Activated effector memory CD4-positive, alpha-beta T cell treated with anti-CD3 and anti-CD28 coated beads, Interleukin-2, amount 50 U/mL, for 16 hours (primary cell): ENCODE data around the gene ATG16L2.

Source experiments
- DNase-seq: peaks from one replicate; pipeline ENCODE4 v3.0.0-alpha.2; 2020

ATG16L2 gene, protein sequence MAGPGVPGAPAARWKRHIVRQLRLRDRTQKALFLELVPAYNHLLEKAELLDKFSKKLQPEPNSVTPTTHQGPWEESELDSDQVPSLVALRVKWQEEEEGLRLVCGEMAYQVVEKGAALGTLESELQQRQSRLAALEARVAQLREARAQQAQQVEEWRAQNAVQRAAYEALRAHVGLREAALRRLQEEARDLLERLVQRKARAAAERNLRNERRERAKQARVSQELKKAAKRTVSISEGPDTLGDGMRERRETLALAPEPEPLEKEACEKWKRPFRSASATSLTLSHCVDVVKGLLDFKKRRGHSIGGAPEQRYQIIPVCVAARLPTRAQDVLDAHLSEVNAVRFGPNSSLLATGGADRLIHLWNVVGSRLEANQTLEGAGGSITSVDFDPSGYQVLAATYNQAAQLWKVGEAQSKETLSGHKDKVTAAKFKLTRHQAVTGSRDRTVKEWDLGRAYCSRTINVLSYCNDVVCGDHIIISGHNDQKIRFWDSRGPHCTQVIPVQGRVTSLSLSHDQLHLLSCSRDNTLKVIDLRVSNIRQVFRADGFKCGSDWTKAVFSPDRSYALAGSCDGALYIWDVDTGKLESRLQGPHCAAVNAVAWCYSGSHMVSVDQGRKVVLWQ

GRCh38 chr11:72814286-72815109 is at the start of gene ATG16L2:
ATG16L2 (plus strand) TSS chr11:72814411; CDS start chr11:72814446, 35 bp downstream.
- peak; percentile 97 for DNase-seq

DNA sequence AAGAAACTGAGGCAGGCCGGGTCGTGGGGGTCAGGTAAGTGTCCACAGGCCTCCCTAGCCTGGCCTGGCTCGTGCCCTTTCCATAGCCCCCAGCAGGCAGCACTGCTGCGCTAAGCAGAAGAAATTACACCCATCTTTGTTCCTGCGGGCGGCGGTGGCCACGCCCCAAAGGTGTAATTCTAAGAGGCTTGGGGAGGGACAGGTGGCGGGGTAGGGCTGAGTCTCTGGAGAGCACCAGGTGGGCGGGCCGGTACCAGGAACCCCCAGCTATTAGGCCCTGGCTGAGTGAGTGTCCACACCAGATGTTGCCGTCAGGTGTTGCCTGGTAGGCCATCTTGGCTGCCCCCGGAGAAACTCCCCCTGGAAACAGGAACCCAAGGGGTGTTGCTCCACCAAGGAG is 49.7 kb upstream of the ATG16L2 start:
- no peak for DNase-seq

- DNase-seq = no peak
Measured at GRCh38 chr11:72766152-72766902, 47.9 kb upstream of the ATG16L2 start.

DNA sequence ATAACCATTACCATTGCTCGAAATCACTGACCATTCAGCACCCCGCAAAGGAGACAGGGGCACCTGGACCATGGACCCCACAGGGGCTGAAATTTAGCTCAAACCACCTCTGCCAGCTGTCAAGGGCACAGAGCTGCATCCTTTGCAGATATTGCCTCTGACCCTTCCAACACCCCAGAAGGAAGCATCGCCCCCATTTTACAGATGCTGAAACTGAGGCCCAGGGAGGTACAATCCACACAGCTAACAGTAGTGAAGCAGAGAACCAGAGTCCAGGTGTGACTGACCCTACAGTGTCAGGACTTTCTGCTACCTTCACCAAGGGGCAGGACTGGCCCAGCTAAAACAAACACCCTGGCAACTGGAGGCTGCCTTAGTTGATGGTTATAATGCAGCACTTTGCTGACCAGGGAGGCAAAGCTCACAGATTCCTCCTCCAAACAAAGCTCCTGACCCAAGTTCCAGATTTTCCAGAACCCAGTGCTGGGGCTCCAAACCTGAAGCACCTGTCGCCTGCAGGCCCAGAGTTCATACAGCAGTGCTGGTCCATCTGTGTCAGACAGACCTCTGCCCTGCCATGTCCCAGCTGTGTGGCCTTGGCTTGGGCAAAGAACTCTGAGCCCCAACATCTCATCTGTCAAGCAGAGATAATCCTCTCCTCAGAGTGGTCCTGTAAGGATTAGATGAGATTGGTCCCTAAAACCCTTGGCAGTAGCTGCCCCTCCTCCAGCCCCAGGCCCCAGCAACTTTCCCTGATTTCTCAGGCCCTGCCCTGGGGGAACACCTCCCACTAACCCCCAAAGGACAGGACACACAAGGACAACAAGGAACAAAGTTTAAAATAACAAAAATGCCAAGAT is 46.8 kb upstream of the ATG16L2 start:
- DNase-seq = no peak

DNA sequence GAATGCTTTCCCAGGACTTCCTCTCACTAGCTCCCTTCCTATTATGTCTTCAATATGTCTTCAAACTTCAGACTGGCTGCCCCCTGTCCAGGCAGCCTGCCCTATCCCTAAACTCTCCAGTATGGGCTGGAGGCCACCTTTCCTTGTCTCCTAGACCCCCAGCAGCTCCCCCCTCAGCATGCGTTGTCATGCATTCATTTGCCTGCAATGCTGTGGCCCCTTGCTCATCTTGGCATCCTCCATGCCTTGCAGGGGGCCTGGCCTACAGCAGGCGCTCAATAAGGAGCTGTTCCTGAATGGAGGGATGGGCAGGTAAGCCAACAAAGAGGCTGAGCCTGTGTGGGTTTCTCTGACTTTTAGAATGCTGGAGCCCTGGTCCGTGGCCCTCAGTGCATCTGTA is 45.6 kb upstream of the ATG16L2 start:
- no peak for DNase-seq

DNA sequence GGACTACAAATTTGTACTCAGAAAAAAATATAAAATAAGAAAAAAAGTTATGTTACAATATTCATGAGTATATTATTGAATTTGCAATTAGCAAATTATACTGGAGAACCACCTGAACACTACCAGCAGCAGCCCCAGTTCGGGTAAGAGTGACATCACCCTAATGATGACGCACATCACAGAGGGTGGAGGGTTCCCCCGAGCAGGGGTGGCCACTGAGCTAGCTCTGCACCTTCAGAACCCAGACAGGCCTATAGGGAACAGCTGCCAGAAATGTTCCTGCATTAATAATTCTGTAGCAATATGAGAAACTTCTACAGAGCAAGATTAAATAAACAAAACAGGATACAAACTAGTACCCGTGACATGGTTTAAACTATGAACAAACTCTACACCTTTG is 44.5 kb upstream of the ATG16L2 start:
- DNase-seq = no peak

DNA sequence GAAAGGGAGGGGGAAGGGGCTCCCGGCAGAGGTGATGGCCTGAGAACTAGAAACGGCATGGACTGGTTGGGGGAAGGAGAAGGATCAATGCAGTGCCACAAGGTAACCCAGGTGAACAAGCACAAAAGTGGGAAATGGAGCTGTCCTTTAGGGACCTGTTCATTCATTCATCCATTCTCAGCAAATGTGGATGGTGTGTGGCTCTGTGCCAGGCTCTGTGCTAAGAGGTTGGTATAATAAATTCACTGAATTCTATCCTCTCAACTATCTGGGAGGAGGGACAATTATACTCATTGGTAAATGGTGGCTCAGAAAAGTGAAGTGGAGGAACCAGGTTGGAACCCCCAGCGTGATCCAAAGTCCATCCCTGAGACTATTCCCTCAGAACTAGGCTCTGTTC is 43.4 kb upstream of the ATG16L2 start:
- no peak for DNase-seq

DNA sequence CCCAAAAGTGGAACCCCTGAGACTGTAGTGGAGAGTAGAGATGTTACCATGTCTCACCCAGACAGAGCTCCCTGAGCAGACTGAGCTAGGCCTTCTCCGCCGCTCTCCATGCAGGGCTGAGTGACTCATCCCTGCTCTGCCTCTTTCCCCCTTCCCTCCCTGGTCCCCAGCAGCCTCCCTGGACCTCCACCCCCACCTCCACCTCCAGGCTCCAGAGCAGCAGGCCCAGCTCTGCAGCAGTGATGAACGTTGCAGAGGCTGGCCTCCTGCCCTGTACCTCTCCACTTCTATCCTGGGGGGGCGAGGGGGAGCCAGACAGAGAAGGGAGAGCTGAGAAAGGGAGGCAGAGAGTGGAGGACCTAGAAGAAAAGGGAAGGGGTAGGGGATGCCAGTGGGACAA is 42.7 kb upstream of the ATG16L2 start:
- DNase-seq = no peak

DNA sequence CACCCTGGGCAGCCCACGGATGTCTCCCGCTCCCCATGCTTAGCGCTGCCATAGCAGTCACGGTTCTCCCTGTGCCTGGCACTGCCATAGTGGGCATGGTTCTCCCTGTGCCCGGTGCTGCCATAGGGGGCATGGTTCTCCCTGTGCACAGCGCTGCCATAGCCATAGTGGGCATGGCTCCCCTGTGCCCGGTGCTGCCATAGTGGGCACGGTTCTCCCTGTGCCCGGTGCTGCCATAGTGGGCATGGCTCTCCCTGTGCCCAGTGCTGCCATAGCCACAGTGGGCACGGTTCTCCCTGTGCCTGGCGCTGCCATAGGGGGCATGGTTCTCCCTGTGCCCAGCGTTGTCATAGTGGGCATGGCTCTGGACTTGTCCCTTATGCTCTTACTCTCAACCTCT is 42.2 kb upstream of the ATG16L2 start:
- DNase-seq = no peak

GRCh38 chr11:72773291-72773690 is 40.9 kb upstream of the ATG16L2 start:
- no peak for DNase-seq

DNA sequence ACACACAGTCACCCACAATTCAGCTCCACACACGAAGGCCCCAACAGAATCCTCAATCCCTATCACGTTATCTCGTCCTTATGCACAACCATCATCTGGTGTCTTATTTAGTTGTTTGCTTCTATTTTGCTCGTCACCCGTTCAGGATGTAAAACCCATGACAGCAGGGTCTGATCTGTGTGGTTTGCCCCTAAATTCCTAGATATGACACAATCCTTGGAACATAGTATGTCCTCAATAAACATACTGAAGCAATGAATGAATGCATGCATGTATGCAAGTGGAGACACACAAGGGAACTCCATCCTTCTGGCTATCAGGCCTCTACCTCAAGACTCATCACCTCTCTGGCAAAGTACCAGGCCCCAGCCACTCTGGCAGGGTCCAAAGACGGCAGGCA is 40.5 kb upstream of the ATG16L2 start:
- DNase-seq = no peak

DNA sequence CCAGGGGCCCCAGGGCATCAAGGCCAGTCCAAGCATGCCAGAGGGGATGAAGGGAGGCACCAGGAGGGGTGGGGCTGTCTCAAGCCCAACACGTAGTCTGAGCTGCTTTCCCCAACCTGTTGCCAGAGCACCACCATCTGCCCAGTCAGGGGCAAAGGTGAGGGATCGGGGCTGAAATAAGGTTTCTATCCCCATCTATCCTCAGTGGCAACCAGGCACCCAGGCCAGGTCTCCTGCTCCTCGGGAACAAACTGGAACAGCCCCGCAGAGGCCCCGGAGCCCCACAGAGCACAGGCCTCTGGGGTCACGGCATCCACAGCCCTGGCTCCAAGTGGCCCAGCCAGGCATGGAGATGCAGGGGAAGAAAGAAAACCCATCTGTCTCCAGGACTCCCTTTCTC is 39.7 kb upstream of the ATG16L2 start:
- no peak for DNase-seq

- no peak for DNase-seq
Measured at GRCh38 chr11:72775288-72776110, 38.7 kb upstream of the ATG16L2 start.

DNA sequence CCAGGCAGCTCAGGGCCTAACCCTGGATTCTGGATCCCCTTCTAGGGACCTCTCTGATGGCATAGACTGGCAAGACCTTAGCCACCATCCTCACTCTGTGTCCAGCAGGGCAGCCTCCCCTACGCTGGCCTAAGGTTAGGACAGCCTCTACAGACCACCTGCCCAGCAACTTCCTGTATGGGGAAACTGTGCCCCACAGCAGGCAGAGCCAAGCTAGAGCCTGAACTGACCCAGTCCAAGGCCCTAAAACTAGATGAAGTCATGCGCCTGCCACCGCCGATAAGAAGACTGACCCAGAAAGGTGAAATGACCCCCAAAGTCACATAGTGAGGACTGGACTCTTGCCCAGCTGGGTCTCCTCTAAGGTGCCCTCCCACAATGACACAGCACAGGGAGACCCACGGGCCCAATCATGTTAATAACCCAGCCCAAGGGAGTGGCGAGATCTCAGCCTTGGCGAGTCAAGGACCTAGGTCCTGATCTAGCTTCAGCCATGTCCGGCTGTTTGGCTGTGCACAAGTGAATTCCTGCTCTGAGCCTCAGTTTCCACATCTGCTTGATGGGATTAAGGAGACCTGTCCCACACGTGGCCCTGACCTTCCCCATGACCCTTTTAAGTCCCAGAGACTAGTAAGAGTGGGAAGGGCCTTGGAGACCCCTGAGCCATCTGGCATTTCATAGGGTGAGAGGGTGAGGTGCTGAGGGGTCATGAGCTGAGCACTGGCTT is 37.9 kb upstream of the ATG16L2 start:
- no peak for DNase-seq

GRCh38 chr11:72776844-72777754 is 37.1 kb upstream of the ATG16L2 start:
- no peak for DNase-seq

- DNase-seq = no peak
Measured at GRCh38 chr11:72777755-72778278, 36.4 kb upstream of the ATG16L2 start.

DNA sequence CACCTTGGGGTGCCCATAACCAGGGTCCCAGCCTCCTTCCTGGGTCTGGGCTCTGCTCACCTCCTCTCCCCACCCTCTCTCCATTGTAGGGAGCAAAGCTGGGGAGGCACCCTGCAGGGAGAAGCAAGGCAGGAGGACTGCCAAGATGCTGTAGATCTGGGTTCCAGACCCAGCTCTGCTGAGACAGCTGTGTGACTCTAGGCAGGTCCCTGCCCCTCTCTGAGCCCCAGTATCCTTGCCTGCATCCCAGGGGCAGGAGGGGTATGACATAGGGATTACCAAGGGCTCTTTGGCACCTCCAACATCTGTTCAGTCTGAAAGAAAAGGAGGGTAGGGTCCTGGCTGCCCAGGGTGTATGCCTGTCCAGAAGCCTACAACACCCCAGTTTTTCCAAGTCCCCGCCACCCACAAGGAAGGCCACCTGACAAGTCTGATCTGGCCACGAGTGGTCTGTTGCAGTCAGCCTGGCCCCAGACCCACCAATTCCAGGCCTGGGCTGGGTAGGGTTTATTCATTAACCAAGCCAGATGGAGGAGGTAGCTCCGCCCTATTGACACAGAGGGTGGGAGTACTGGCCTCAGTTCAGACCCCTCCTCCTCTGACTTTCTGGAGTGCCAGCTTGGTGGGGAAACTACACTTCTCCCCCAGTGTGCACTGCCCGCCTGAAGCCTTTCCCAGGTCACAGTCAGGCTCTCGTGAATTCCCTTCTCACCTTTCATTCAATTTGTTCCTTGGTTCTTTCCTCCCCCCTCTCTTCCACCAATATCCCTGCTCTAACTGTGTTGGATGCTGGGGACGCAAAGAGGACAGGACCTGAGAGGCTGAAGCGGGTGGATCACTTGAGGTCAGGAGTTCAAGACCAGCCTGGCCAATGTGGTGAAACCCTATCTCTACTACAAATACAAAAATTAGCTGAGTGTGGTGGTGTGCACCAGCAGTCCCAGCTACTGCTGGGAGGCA is 35.4 kb upstream of the ATG16L2 start:
- DNase-seq = no peak
